Measurements from ENCODE around the gene PCCA.

GRCh38 chr13:100179276-100179675, 90.4 kb downstream of the PCCA start:
- TF ChIP-seq CTCF (IDR thresholded peaks at IDR 0.05; ENCODE audit: low read depth, low read length) (no peak), EZH2phosphoT487 (IDR thresholded peaks at IDR 0.05; ENCODE audit: low read depth) (no peak)
